ENCODE results near the gene CDK6.

- TF ChIP-seq CTCF (IDR thresholded peaks at IDR 0.05), result peak in 1 of 3 experiments; percentile 33
- TF ChIP-seq POLR2A (IDR thresholded peaks at IDR 0.05; ENCODE audit: low read depth), result no peak
Observed at GRCh38 chr7:92698237-92698841, 138.0 kb downstream of the CDK6 start.
